K562 (cell line): ENCODE results near the gene REX1BD. TPM values are rescaled to one million over a fixed set of nuclear protein-coding genes. Genes with fewer than 3 reads are reported as not detected.

Experiments used
- ARID2 ChIP-seq: fragments of 450-650 bp; IDR thresholded peaks from 2 replicates; pipeline ENCODE4 v1.6.1; 2017; ENCODE audit warnings: antibody characterized with exemption, mild to moderate bottlenecking
- BDP1 ChIP-seq: IDR thresholded peaks from 3 replicates; pipeline ENCODE4 v1.6.1; 2011; ENCODE audit not compliant: insufficient read length, insufficient read depth
- CBX3 ChIP-seq, 2 experiments: IDR thresholded peaks; 1 replicate in 1 of 2; 2 replicates in 1 of 2; pipeline ENCODE4 v1.6.1; 2012; ENCODE audit warnings: inconsistent platforms in 2 of 2, low read length in 2 of 2, borderline replicate concordance in 1 of 2, control low read depth in 1 of 2
- CREB3 ChIP-seq: fragments of 450-650 bp; conservative IDR thresholded peaks from 2 replicates; pipeline ENCODE4 v1.6.1; 2016; ENCODE audit warnings: missing genetic modification characterization, low read depth, mild to moderate bottlenecking, missing compliant biosample characterization, moderate library complexity
- HNRNPH1 ChIP-seq: fragments of 200-400 bp; formaldehyde crosslinking; optimal IDR thresholded peaks from 2 replicates; pipeline ENCODE3; 2017; ENCODE audit warnings: low read depth, mild to moderate bottlenecking, low read length, moderate library complexity
- MTF1 ChIP-seq: fragments of 250-450 bp; sonication (Bioruptor Pico); IDR thresholded peaks from 2 replicates; pipeline ENCODE4 v1.9.0; 2021; ENCODE audit warnings: moderate library complexity, mild to moderate bottlenecking, inconsistent platforms, borderline replicate concordance
- PCBP1 ChIP-seq: fragments of 200-400 bp; formaldehyde crosslinking; IDR thresholded peaks from 2 replicates; pipeline ENCODE4 v1.6.1; 2018; ENCODE audit warnings: mild to moderate bottlenecking, low read depth, low read length; ENCODE audit not compliant: poor library complexity, severe bottlenecking
- RBM17 ChIP-seq: fragments of 200-400 bp; formaldehyde crosslinking; IDR thresholded peaks from 2 replicates; pipeline ENCODE4 v1.6.1; 2017; ENCODE audit warnings: low read depth, mild to moderate bottlenecking, low read length, borderline replicate concordance
- RFX1 ChIP-seq: fragments of 450-650 bp; IDR thresholded peaks from 2 replicates; pipeline ENCODE4 v1.6.1; 2016; ENCODE audit warnings: mild to moderate bottlenecking, moderate library complexity
- SAP30 ChIP-seq: fragments of 200-600 bp; sonication (generic); IDR thresholded peaks from 2 replicates; pipeline ENCODE4 v1.6.1; 2012; ENCODE audit warnings: borderline replicate concordance, low read depth, mild to moderate bottlenecking, moderate library complexity, low read length, control low read depth, inconsistent platforms; ENCODE audit not compliant: insufficient read depth, poor library complexity, severe bottlenecking
- SMARCB1 ChIP-seq: IDR thresholded peaks from 2 replicates; pipeline ENCODE4 v1.6.1; 2011; ENCODE audit warnings: improper control_type of control experiment, low read depth; ENCODE audit not compliant: insufficient read length
- SNRNP70 ChIP-seq: fragments of 200-400 bp; formaldehyde crosslinking; optimal IDR thresholded peaks from 2 replicates; pipeline ENCODE3; 2017; ENCODE audit warnings: low read depth, low read length
- SRSF9 ChIP-seq: fragments of 200-400 bp; formaldehyde crosslinking; IDR thresholded peaks from 2 replicates; pipeline ENCODE4 v1.6.1; 2017; ENCODE audit warnings: low read depth, low read length, borderline replicate concordance
- TFAM ChIP-seq: fragments of 250-450 bp; sonication (Bioruptor Pico); conservative IDR thresholded peaks from 2 replicates; pipeline ENCODE4 v1.5.0; 2021; ENCODE audit warnings: mild to moderate bottlenecking, moderate library complexity
- ZNF280B ChIP-seq: fragments of 250-450 bp; sonication (Bioruptor Pico); IDR thresholded peaks from 2 replicates; pipeline ENCODE4 v1.5.1; 2021; ENCODE audit warnings: mild to moderate bottlenecking
- polyA plus RNA-seq, 8 experiments: library from polyadenylated mRNA; depleted of rRNA in 4 of 8; stranded (reverse) in 5 of 8; unstranded in 3 of 8; fragments of >200 nt; fragmentation: Nextera tagmentation in 2 of 8; fragmentation: Illumina TruSeq in 1 of 8; extraction: Ambion mirVana in 2 of 8; extraction: Trizol in 1 of 8; gene quantifications; 2 replicates each; pipeline versions ENCODE4 v1.2.1 to v1.2.3, GENCODE V29; 2011 to 2014; ENCODE audit warnings: inconsistent platforms in 1 of 8, missing spikeins in 1 of 8
- total RNA-seq, 7 experiments: library from RNA; depleted of rRNA in 6 of 7; stranded (reverse); fragments of >200 nt in 6 of 7; fragmentation: Illumina TruSeq in 2 of 7; extraction: Trizol in 2 of 7; gene quantifications; 2 replicates each; pipeline versions ENCODE4 v1.2.1 to v1.2.3, GENCODE V29; 2011 to 2021; ENCODE audit warnings: low replicate concordance in 1 of 7
- TF ChIP-seq, protein P1 (sequence below), 2 experiments: fragments of 150-350 bp in 1 of 2; IDR thresholded peaks; 2 replicates each; pipeline ENCODE4 v1.6.1; 2012 to 2016; ENCODE audit warnings: low read depth in 2 of 2, low read length in 2 of 2, mild to moderate bottlenecking in 1 of 2, moderate library complexity in 1 of 2
- TF ChIP-seq, protein P2 (sequence below), 2 experiments: fragments of 200-800 bp in 1 of 2; sonication (Bioruptor generic) in 1 of 2; sonication (generic) in 1 of 2; formaldehyde crosslinking in 1 of 2; IDR thresholded peaks in 1 of 2; conservative IDR thresholded peaks in 1 of 2; 2 replicates each; pipeline versions ENCODE4 v1.5.0 to v1.6.1; 2016 to 2020; ENCODE audit warnings: missing compliant biosample characterization in 1 of 2, missing genetic modification characterization in 1 of 2, missing genetic modification reagents in 1 of 2

The REX1BD gene
- total and polyA plus RNA-seq, 9 of the 15 experiments (the other 6 are each of a cell fraction or from before 2014, with no cell fraction given) = 1.9 to 136 (median 13.8) TPM

DNA sequence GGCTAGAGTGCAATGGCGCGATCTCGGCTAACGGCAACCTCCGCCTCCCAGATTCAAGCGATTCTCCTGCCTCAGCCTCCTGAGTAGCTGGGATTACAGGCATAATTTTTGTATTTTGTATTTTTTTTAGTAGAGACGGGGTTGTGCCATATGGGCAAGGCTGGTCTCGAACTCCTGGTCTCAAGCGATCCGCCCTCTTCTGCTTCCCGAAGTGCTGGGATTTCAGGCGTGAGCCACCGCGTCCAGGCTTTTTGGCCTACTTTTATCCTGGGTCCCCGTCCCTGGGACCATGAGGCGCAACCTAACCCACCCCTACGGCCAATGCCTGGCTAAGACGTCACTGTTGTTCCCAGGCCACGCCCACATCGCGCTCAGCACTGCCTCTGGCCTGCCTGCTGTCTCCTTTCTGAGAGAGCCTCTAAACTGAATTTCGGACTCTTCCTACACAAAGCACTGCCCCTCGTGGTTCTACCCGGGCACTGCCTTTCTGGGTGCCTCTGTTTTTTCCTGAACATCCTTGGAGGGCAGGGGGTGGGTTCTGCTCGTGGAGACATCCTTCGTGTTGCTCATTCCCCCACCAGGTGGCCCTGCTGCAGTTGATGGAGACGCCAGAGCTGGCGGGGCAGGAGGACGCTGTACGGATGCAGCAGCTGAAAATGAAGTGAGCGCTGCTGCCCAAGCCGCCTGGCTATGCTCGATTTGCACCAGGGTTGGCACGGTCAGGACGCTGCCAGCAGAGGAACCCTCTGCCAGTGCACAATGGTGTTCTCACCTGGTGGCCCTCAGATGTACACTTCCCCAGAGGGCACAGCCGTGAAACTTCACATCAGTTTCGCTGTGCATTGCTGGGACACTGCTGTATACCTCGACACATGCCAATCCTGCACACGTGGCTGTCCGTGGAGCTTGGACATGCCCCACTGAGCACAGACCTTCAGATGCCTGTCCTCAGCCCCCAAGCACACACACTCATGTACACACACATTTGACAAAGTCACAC is 2.0 kb downstream of the REX1BD start (continued):
- TF ChIP-seq, protein P1, sequence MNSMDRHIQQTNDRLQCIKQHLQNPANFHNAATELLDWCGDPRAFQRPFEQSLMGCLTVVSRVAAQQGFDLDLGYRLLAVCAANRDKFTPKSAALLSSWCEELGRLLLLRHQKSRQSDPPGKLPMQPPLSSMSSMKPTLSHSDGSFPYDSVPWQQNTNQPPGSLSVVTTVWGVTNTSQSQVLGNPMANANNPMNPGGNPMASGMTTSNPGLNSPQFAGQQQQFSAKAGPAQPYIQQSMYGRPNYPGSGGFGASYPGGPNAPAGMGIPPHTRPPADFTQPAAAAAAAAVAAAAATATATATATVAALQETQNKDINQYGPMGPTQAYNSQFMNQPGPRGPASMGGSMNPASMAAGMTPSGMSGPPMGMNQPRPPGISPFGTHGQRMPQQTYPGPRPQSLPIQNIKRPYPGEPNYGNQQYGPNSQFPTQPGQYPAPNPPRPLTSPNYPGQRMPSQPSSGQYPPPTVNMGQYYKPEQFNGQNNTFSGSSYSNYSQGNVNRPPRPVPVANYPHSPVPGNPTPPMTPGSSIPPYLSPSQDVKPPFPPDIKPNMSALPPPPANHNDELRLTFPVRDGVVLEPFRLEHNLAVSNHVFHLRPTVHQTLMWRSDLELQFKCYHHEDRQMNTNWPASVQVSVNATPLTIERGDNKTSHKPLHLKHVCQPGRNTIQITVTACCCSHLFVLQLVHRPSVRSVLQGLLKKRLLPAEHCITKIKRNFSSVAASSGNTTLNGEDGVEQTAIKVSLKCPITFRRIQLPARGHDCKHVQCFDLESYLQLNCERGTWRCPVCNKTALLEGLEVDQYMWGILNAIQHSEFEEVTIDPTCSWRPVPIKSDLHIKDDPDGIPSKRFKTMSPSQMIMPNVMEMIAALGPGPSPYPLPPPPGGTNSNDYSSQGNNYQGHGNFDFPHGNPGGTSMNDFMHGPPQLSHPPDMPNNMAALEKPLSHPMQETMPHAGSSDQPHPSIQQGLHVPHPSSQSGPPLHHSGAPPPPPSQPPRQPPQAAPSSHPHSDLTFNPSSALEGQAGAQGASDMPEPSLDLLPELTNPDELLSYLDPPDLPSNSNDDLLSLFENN (IDR thresholded peaks at IDR 0.05; ENCODE audit: low read depth in 2 of 2, low read length in 2 of 2) = no peak
- TF ChIP-seq RFX1 (no peak), MTF1 (no peak), HNRNPH1 (no peak), SRSF9 (no peak), SMARCB1 (no peak), CBX3 (IDR thresholded peaks at IDR 0.05; ENCODE audit: borderline replicate concordance in 1 of 2, low read length in 2 of 2) (no peak), RBM17 (no peak), ARID2 (no peak), SAP30 (no peak), ZNF280B (no peak), SNRNP70 (no peak), TFAM (no peak), PCBP1 (no peak), CREB3 (tag) (no peak), BDP1 (no peak)
- TF ChIP-seq, protein P2, sequence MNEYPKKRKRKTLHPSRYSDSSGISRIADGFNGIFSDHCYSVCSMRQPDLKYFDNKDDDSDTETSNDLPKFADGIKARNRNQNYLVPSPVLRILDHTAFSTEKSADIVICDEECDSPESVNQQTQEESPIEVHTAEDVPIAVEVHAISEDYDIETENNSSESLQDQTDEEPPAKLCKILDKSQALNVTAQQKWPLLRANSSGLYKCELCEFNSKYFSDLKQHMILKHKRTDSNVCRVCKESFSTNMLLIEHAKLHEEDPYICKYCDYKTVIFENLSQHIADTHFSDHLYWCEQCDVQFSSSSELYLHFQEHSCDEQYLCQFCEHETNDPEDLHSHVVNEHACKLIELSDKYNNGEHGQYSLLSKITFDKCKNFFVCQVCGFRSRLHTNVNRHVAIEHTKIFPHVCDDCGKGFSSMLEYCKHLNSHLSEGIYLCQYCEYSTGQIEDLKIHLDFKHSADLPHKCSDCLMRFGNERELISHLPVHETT (CRISPR knock-in tag; conservative IDR thresholded peaks at IDR 0.05 in 1 of 2, IDR thresholded peaks at IDR 0.05 in 1 of 2) = no peak
